PC-3 (cell line): ENCODE data around the gene RAB14. TPM values are rescaled to one million over a fixed set of nuclear protein-coding genes. Genes with fewer than 3 reads are reported as not detected.

Experiments
- ATAC-seq: fragments of 200-7000 bp; cut with Tn5 transposase; 2 replicates; pipeline ENCODE4 v1.9.1; 2020; ENCODE audit warnings: mild to moderate bottlenecking, moderate library complexity
- BruUV-seq: library from RNA; stranded (reverse); fragments of 400-500 nt; replicated peaks from 2 replicates; lab custom pipeline; 2021; lab: Mats Ljungman, UMichigan
- CTCF ChIA-PET: fragments of 300-600 bp; sonication (Branson Sonifier 250); formaldehyde crosslinking; loops from one replicate; lab custom pipeline; 2022; ENCODE audit warnings: antibody characterized with exemption; lab: Charles Lee
- POLR2A ChIA-PET: fragments of 300-600 bp; sonication (Branson Sonifier 250); formaldehyde crosslinking; loops from one replicate; lab custom pipeline; 2022; ENCODE audit warnings: antibody characterized with exemption; ENCODE audit not compliant: unreplicated experiment; lab: Charles Lee
- DNase-seq: peaks from one replicate; pipeline ENCODE4 v3.0.0-alpha.2; 2015
- H2AFZ ChIP-seq: fragments of 300-600 bp; sonication (generic); 2 replicates; pipeline ENCODE4 v1.6.0; 2016; ENCODE audit warnings: antibody characterized with exemption, low read length
- H3F3A ChIP-seq: fragments of 300-600 bp; sonication (generic); one replicate; pipeline ENCODE4 v1.6.0; 2017; ENCODE audit warnings: antibody characterized with exemption, low read length, control low read depth, mild to moderate bottlenecking; ENCODE audit not compliant: unreplicated experiment
- H3K27ac ChIP-seq: fragments of 300-600 bp; sonication (generic); 2 replicates; pipeline ENCODE4 v1.5.1; 2016; ENCODE audit warnings: mild to moderate bottlenecking, low read length
- H3K27me3 ChIP-seq: fragments of 300-600 bp; sonication (generic); 2 replicates; pipeline ENCODE4 v1.6.1; 2016; ENCODE audit warnings: low read length, mixed read lengths
- H3K36me3 ChIP-seq: fragments of 300-600 bp; sonication (generic); 2 replicates; pipeline ENCODE4 v1.6.1; 2016; ENCODE audit warnings: low read depth, mixed run types, low read length, mixed read lengths
- H3K4me1 ChIP-seq: fragments of 300-600 bp; sonication (generic); 2 replicates; pipeline ENCODE4 v1.5.1; 2016; ENCODE audit warnings: low read length; ENCODE audit not compliant: insufficient read depth
- H3K4me2 ChIP-seq: fragments of 300-600 bp; sonication (generic); 2 replicates; pipeline ENCODE4 v1.6.0; 2016; ENCODE audit warnings: low read length
- H3K4me3 ChIP-seq: fragments of 300-600 bp; sonication (generic); 2 replicates; pipeline ENCODE4 v1.5.1; 2016; ENCODE audit warnings: mild to moderate bottlenecking, low read length, mixed read lengths
- H3K79me2 ChIP-seq: fragments of 300-600 bp; sonication (generic); 2 replicates; pipeline ENCODE4 v1.6.1; 2017; ENCODE audit warnings: low read length, mixed read lengths
- H3K9ac ChIP-seq: fragments of 300-600 bp; sonication (generic); 2 replicates; pipeline ENCODE4 v1.6.0; 2016; ENCODE audit warnings: mild to moderate bottlenecking, low read length
- H3K9me2 ChIP-seq: fragments of 300-600 bp; sonication (generic); replicated peaks from 2 replicates; pipeline ENCODE4 v1.6.1; 2016; ENCODE audit warnings: mixed run types, low read length, mixed read lengths
- H3K9me3 ChIP-seq: fragments of 300-600 bp; sonication (generic); 2 replicates; pipeline ENCODE4 v1.6.1; 2016; ENCODE audit warnings: low read length, mixed read lengths
- H4K20me1 ChIP-seq: fragments of 300-600 bp; sonication (generic); 2 replicates; pipeline ENCODE4 v1.6.1; 2016; ENCODE audit warnings: low read length, mixed read lengths
- CTCF ChIP-seq: fragments of 300-600 bp; sonication (generic); conservative IDR thresholded peaks from 2 replicates; pipeline ENCODE4 v1.5.1; 2017; ENCODE audit warnings: antibody characterized with exemption, low read depth, mild to moderate bottlenecking, low read length
- EZH2 ChIP-seq: fragments of 300-600 bp; sonication (generic); IDR thresholded peaks from one replicate; pipeline ENCODE4 v1.6.1; 2017; ENCODE audit warnings: antibody characterized with exemption, mild to moderate bottlenecking, low read length; ENCODE audit not compliant: unreplicated experiment
- EZH2phosphoT487 ChIP-seq: fragments of 300-600 bp; sonication (generic); IDR thresholded peaks from 2 replicates; pipeline ENCODE4 v1.6.1; 2018; ENCODE audit warnings: mild to moderate bottlenecking, antibody characterized with exemption, low read length, borderline replicate concordance
- intact Hi-C: fragments of 100-400 bp; cut with micrococcal nuclease; formaldehyde crosslinking; loops from 2 replicates; pipeline ENCODE4 v1.9.0; 2023
- total RNA-seq: library from RNA; depleted of rRNA; stranded (reverse); fragments of >200 nt; gene quantifications from 2 replicates; pipeline ENCODE4 v1.2.3, GENCODE V29; 2014

The RAB14 gene
- total RNA-seq, 1 experiment from 2014 or later = 13.8 TPM

DNA sequence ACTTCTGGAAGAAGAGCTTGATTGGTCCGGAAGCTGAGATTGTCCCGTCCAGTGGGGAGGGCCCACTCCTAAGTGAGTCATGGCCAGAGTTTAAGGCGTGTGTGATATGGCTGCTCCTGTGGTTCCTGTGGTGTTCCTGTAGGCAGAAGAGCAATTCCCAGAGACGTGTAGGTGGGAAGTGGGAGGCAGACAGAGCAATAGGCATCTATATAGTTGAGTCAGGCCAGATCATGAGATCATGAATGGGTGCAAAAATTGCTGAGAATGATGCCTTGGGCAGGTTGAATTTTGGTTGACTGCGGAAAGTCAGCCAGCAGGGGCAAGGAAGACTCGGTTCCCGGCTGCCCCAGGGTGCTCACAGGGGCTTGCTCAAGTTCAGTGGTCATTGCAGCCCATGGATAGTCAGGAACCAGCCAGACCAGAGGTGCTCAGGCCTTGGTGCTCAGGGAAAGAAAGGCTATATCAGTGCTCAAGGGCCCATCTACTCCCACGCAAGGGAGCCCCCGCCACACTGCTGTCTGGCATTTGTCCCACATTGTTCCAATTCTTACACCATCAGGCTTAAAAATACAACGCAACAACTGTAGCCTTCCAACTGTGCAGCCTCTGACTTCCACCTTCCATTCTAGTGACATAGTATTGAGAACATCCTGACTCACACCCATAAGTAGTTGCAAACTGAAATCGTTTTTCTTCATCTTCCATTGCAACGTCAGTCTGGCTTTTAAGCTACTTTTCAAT is 45.3 kb upstream of the RAB14 start:
- ATAC-seq = no peak
- DNase-seq = no peak
- ChIA-PET POLR2A (interaction anchor here (0.6 kb wide), 1 partner anchor 396 kb away, joined by 6 read pairs; no protein-coding TSS in a partner anchor), CTCF (no interaction called here)
- H3K79me2 ChIP-seq = no peaks in the 10 kb centered on the region
- no peak overlapping the region for H3K4me2 ChIP-seq
- no peaks in the 10 kb centered on the region for H3K27me3 ChIP-seq
- no peak overlapping the region for H3K4me3 ChIP-seq
- no peaks in the 10 kb centered on the region for H3K9me2 ChIP-seq
- H2AFZ ChIP-seq = no peak overlapping the region
- no peak overlapping the region for H3K27ac ChIP-seq
- H3K9ac ChIP-seq = no peak overlapping the region
- H3K9me3 ChIP-seq = no peaks in the 10 kb centered on the region
- BruUV-seq = no TSS peak
- no peaks in the 10 kb centered on the region for H4K20me1 ChIP-seq
- H3K4me1 ChIP-seq = no peaks in the 10 kb centered on the region
- TF ChIP-seq CTCF = no peak
- no peak for TF ChIP-seq EZH2phosphoT487
- TF ChIP-seq EZH2 = no peak
- H3F3A ChIP-seq = no peaks in the 10 kb centered on the region
- no peaks in the 10 kb centered on the region for H3K36me3 ChIP-seq
- intact Hi-C loops = no loop called here

DNA sequence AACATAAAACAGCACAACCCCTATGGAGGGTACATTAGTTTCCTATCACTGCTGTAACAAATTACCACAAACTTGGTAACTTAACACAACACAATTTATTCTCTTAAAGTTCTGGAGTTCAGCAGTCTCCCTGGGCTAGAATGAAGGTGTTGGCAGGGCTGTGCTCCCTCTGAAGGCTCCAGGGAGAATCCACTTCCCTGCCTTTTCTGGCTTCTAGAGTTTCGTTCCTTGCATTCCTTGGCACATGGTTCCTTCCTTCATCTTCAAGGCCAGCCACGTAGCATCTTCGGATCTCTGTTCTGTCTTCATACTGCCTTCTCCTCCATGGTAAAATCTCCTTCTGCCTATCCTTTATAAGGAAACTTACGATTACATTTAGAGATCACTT is 41.3 kb upstream of the RAB14 start:
- Histone ChIP-seq H3F3A (no peaks in the 10 kb centered on the region), H3K9me3 (no peaks in the 10 kb centered on the region), H3K27ac (no peak overlapping the region), H4K20me1 (no peaks in the 10 kb centered on the region), H3K27me3 (no peaks in the 10 kb centered on the region), H3K9me2 (no peaks in the 10 kb centered on the region), H3K79me2 (no peaks in the 10 kb centered on the region), H3K4me2 (no peak overlapping the region), H2AFZ (no peak overlapping the region), H3K9ac (no peak overlapping the region), H3K4me3 (no peak overlapping the region), H3K4me1 (no peaks in the 10 kb centered on the region), H3K36me3 (no peaks in the 10 kb centered on the region)
- TF ChIP-seq EZH2 = no peak
- DNase-seq = no peak
- POLR2A ChIA-PET = no interaction called here
- CTCF ChIA-PET = no interaction called here
- no peak for ATAC-seq
- no TSS peak for BruUV-seq
- intact Hi-C loops = no loop called here

- TF ChIP-seq CTCF (no peak), EZH2 (no peak), EZH2phosphoT487 (no peak)
- no TSS peak for BruUV-seq
- DNase-seq (no peak), ATAC-seq (no peak)
- no peak overlapping the region for H3K9ac ChIP-seq
- ChIA-PET POLR2A (no interaction called here), CTCF (no interaction called here)
- no peaks in the 10 kb centered on the region for H3K36me3 ChIP-seq
- H2AFZ ChIP-seq = no peak overlapping the region
- no peaks in the 10 kb centered on the region for H3K4me1 ChIP-seq
- H3K27me3 ChIP-seq = no peaks in the 10 kb centered on the region
- no peaks in the 10 kb centered on the region for H3K9me2 ChIP-seq
- H3K79me2 ChIP-seq = no peaks in the 10 kb centered on the region
- H3K9me3 ChIP-seq = no peaks in the 10 kb centered on the region
- H3K4me3 ChIP-seq = no peak overlapping the region
- no peaks in the 10 kb centered on the region for H4K20me1 ChIP-seq
- intact Hi-C loops = no loop called here
- H3K4me2 ChIP-seq = no peak overlapping the region
- H3F3A ChIP-seq = no peaks in the 10 kb centered on the region
- H3K27ac ChIP-seq = no peak overlapping the region
These were observed 40.7 kb upstream of the RAB14 start for GRCh38 chr9:121242219-121242958.
